GM19397 (cell line): ENCODE measurements around the gene OR2F2.

ENCODE experiments used
- ATAC-seq: cut with Tn5 transposase; IDR thresholded peaks from one replicate; pipeline ENCODE4 v1.9.1; 2021; ENCODE audit warnings: mild to moderate bottlenecking, moderate library complexity; ENCODE audit not compliant: unreplicated experiment

OR2F2 gene

GRCh38 chr7:143975617-143976016, 40.6 kb downstream of the OR2F2 start:
- no peak for ATAC-seq

GRCh38 chr7:143978585-143978984, 43.6 kb downstream of the OR2F2 start:
- no peak for ATAC-seq

DNA sequence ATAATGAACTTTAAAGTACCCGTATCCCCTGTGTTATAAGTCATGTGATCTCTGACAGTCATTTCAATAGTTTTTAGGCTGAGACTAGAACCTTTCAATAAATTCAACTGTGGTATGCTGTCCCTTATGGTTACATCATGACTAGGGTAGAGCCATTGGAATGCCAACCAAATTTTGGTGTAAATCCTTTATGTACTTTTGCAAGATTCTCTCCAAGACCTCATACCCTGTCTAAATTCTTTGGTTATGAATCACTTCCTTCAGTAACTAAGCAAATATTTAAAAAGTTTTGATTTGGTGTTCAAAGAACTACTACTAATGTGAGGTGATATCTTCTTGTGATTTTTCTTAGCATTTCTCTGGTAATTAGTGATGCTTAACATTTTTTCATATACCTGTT, 44.3 kb downstream of the OR2F2 start:
- ATAC-seq, result no peak

DNA sequence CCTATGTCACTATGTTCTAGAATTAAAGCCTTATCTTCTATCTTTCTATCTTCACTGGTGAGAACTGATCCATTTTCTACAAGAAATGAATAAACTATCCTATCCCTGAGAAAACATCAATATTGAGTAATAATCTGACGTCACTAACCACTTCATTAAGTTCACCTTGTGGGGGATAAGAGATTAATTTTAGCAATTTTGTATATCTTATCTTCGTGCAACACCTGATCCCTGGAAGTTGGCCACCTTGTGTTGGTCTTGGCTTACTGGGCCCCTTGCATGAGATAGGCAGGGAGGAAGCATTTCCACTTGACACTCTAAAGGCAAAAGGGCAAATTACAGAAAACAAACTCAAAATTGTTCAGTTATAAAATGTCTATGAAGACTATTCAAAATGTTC, 45.0 kb downstream of the OR2F2 start:
- no peak for ATAC-seq

- ATAC-seq, result no peak
Observed at GRCh38 chr7:143980746-143981510, 45.9 kb downstream of the OR2F2 start.

- ATAC-seq, result no peak
Observed at GRCh38 chr7:143983960-143984359, 48.9 kb downstream of the OR2F2 start.
